GM18907 (cell line): ENCODE results near the gene OR8H1.

Source experiments
- ATAC-seq: cut with Tn5 transposase; IDR thresholded peaks from one replicate; pipeline ENCODE4 v1.9.1; 2021; ENCODE audit warnings: mild to moderate bottlenecking, moderate library complexity; ENCODE audit not compliant: unreplicated experiment

The OR8H1 gene, protein sequence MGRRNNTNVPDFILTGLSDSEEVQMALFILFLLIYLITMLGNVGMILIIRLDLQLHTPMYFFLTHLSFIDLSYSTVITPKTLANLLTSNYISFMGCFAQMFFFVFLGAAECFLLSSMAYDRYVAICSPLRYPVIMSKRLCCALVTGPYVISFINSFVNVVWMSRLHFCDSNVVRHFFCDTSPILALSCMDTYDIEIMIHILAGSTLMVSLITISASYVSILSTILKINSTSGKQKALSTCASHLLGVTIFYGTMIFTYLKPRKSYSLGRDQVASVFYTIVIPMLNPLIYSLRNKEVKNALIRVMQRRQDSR

DNA sequence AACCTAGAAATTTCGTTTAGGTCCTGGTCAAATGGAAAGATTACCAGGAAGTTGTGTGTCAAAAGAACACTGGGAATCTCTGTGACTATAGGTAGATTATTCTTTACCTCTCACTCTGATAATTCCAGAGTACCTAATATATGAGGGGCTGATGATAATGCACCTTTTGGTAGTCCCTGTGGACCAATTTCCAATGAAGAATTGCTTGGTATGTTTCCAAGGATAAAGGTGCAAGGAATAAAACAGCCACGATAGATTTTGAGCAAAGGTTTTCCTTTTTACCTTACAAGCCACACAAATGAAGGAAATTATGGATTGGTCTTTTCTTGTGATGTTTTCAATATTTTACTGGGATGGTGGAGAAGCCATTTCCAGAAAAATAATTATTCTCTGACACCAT is at the start of gene OR8H1:
Gene OR8H1, minus strand, starts transcription at position 101 of the 400 bp plus-strand sequence. CDS start 1,192 bp downstream, outside the sequence.
- ATAC-seq, result no peak

DNA sequence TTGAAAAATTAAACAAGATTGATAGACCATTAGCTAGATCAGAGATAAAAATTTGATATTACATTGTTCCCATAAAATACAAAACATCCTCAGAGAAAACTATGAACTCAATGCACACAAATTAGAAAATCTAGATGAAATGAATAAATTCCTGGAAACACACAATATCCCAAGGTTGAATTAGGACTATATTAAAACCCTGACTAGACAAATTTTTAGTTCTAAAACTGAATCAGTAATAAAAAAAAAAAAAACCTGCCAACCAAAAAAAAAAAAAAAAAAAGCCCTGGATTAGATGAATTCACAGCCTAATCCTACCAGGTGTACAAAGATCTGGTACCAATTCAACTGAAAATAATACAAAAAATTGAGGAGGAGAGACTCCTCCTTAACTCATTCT is 48.2 kb upstream of the OR8H1 start:
- ATAC-seq, result no peak

DNA sequence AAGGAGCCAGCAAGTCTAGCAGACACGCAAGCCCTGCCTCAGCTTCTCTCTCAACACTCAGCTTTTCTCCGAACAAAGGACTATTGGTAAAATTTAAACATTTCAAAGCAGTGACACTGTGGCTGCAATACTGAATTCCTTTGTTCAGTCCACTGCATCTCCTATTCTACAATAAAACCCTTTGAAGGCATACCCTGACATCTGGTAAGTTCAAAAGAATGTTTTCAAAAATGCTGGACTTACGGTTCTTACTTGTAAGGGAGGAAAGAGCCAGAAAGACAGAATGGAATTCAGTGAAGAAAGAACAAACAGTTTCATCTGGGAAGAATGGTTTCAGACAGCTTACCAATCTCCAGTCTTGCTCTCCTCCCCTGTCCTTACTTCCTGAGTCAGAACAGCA is 41.1 kb upstream of the OR8H1 start:
- no peak for ATAC-seq

DNA sequence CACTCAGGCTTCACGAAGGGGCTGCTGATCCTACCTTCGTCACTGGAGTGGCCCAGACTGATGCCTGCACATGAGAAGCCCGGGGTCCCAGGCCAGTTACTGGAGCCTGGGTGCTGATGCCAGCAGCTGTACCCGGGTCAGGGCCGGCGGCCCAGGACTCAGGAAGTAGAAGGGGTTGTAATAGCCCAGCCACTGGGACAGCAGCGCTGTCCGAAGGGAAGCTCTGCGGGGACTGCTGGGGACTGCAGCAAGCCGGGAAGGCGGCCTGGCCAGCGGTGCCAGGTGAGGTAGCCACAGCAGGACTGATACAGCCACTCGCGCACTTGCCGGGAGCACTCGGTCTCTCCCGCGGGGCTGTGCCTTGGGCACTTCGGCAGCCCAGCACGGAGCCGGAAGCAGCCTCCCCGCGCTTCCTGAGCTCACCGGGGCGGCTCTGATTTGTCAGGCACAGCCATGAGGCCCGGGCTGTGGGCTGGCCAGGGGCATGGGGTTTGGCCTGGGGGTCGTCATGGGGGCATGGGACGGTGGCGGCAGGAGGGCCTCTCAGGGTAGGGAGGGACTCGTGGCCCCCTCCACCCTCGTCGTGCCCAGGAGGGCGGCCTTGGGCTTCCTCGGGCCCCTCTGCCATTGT is 39.9 kb upstream of the OR8H1 start:
- ATAC-seq, result no peak

DNA sequence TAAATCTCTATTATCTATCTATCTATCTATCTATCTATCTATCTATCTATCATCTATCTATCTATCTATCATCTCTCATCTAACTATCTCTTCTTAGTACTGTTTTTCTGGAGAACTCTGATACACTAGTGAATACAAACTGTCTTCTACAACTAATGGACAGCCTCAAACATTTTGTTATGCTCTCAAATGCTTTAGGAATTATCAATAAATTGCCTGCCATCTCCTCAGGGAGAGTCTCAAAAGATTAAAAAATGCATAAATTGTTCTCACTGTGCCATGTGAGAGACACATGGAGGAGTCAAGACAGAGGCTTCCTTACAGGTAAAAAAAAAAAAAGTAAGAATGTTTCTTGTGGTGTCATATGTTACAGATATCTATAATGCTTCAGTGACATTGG is 22.8 kb upstream of the OR8H1 start, which contains the start of gene OR8K3:
Gene OR8K3, plus strand, starts transcription at position 301 of the 400 bp plus-strand sequence. CDS start 3,163 bp downstream, outside the sequence.
- ATAC-seq, result no peak

GRCh38 chr11:56307836-56308235 is 15.8 kb upstream of the OR8H1 start:
- no peak for ATAC-seq

DNA sequence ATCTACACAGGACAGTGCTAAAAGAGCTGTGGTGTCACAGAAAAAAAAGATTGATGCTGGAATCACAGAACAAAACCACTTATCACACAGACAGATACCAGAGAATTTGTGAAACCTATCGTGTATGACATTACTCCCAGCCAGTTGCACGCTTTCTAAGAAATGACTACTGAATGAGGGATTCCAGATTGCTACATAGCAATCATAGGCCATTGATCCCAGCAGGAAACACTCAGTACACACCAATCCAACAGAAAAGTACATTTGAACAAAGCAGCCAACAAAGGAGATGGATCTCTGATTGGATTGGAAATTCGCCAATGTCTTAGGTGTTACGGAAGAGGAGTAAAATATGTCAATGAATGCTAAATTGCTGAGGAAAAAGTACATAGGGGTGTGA is 4.8 kb upstream of the OR8H1 start:
- no peak for ATAC-seq

DNA sequence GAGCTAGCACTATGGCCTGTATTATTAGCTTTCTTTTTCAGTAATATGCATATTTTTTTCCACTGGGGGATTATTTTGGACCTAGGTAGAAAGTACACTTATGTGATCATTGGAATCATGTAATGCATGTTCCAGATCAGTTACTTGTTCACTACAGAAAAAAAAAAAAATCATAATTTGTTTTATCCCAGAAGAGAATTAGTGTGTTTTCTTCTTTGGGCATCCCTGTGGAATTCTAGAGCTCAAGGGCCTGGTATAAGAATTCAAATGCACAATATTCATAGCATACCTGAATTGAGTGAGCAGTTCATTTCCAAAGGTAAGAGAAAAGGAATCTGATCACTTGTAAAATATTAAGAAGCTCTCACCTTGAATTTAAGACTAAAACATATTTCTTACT is 18.2 kb downstream of the OR8H1 start, which contains the start of gene OR5T1:
Gene OR5T1, plus strand, starts transcription at position 301 of the 400 bp plus-strand sequence. CDS start 1,485 bp downstream, outside the sequence.
- ATAC-seq, result no peak

GRCh38 chr11:56271092-56271491 is 21.0 kb downstream of the OR8H1 start:
- no peak for ATAC-seq

- ATAC-seq, result no peak
These were observed 40.1 kb downstream of the OR8H1 start, which contains the start of gene OR5T3 for GRCh38 chr11:56251954-56252353. Gene OR5T3 (plus strand): TSS chr11:56252254. CDS start chr11:56252254, 0 bp downstream.
